LHCN-M2 (cell line): ENCODE results near the gene FNBP1L. TPM values are rescaled to one million over a fixed set of nuclear protein-coding genes. Genes with fewer than 3 reads are reported as not detected.

ENCODE experiments used
- DNase-seq: peaks from one replicate; pipeline ENCODE4 v3.0.0-alpha.2; 2012; ENCODE audit warnings: low read depth
- total RNA-seq: library from RNA; depleted of rRNA; stranded (reverse); fragments of >200 nt; gene quantifications from 2 replicates; pipeline ENCODE4 v1.2.3, GENCODE V29; 2014

Gene FNBP1L
- total RNA-seq, 1 experiment from 2014 or later: 23.0 TPM

GRCh38 chr1:93532780-93533378 lies 85.0 kb downstream of the FNBP1L start:
- no peak for DNase-seq

GRCh38 chr1:93533677-93534076 lies 85.8 kb downstream of the FNBP1L start:
- DNase-seq: no peak

GRCh38 chr1:93537396-93537795 lies 89.5 kb downstream of the FNBP1L start:
- DNase-seq: no peak

GRCh38 chr1:93537924-93538323 lies 90.0 kb downstream of the FNBP1L start:
- no peak for DNase-seq

- no peak for DNase-seq
These were observed 93.1 kb downstream of the FNBP1L start for GRCh38 chr1:93541045-93541444.

GRCh38 chr1:93542398-93542797 lies 94.5 kb downstream of the FNBP1L start:
- DNase-seq: no peak

- no peak for DNase-seq
These were observed 98.4 kb downstream of the FNBP1L start for GRCh38 chr1:93546162-93546863.

GRCh38 chr1:93549131-93549530 lies 101.2 kb downstream of the FNBP1L start:
- DNase-seq: no peak

GRCh38 chr1:93549811-93550210 lies 101.9 kb downstream of the FNBP1L start:
- no peak for DNase-seq

GRCh38 chr1:93552741-93553455 lies 105.0 kb downstream of the FNBP1L start:
- DNase-seq: peak; percentile 82

- DNase-seq: peak; percentile 86
These were observed 106.1 kb downstream of the FNBP1L start for GRCh38 chr1:93553886-93554490.

- DNase-seq: no peak
These were observed 107.3 kb downstream of the FNBP1L start for GRCh38 chr1:93554883-93555872.

- DNase-seq: peak; percentile 26
These were observed 108.4 kb downstream of the FNBP1L start for GRCh38 chr1:93556291-93556690.

GRCh38 chr1:93559045-93559444 lies 111.1 kb downstream of the FNBP1L start:
- DNase-seq: no peak

GRCh38 chr1:93559695-93560094 lies 111.8 kb downstream of the FNBP1L start:
- no peak for DNase-seq

- DNase-seq: no peak
These were observed 117.7 kb downstream of the FNBP1L start for GRCh38 chr1:93565496-93566206.

GRCh38 chr1:93566227-93566626 lies 118.3 kb downstream of the FNBP1L start:
- DNase-seq: no peak

- peak; percentile 86 for DNase-seq
These were observed 119.5 kb downstream of the FNBP1L start for GRCh38 chr1:93567255-93567918.

- DNase-seq: no peak
These were observed 121.6 kb downstream of the FNBP1L start for GRCh38 chr1:93569489-93569888.
